Measurements from ENCODE around the gene WIPI1.

DNA sequence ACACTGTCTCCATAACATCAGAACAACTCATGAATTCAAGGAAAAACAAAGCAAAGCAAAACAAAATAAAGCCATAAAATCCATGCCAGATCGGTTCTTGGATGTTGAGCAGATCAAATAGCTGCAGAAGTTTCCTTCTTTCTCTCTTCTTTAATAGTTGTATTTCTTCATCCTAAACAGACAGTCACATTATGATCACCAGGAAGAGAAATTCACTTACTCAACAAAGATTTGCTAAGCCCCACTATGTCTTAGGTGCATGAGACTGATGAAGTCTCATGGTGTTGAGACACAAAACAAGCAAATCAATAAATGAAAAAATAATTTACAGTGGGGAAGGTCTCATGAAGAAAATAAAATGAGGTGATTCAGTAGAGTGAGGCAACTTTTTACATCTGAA lies 72.8 kb downstream of the WIPI1 start:
- TF ChIP-seq, protein P1, sequence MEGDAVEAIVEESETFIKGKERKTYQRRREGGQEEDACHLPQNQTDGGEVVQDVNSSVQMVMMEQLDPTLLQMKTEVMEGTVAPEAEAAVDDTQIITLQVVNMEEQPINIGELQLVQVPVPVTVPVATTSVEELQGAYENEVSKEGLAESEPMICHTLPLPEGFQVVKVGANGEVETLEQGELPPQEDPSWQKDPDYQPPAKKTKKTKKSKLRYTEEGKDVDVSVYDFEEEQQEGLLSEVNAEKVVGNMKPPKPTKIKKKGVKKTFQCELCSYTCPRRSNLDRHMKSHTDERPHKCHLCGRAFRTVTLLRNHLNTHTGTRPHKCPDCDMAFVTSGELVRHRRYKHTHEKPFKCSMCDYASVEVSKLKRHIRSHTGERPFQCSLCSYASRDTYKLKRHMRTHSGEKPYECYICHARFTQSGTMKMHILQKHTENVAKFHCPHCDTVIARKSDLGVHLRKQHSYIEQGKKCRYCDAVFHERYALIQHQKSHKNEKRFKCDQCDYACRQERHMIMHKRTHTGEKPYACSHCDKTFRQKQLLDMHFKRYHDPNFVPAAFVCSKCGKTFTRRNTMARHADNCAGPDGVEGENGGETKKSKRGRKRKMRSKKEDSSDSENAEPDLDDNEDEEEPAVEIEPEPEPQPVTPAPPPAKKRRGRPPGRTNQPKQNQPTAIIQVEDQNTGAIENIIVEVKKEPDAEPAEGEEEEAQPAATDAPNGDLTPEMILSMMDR (IDR thresholded peaks at IDR 0.05) = no peak
- TF ChIP-seq POLR2A (IDR thresholded peaks at IDR 0.05) = no peak
